ENCODE data around the gene GOLGA7B.
"Not testable (repeated sequence)": the region's sequence is repeated elsewhere in the genome, so short reads cannot be mapped to it uniquely, and the experiment has no call there.

The GOLGA7B gene

GRCh38 chr10:97836446-97836845 is 13.2 kb upstream of the GOLGA7B start:
- no peak for DNase-seq

GRCh38 chr10:97838091-97838490 is 11.6 kb upstream of the GOLGA7B start:
- DNase-seq, result no peak

DNA sequence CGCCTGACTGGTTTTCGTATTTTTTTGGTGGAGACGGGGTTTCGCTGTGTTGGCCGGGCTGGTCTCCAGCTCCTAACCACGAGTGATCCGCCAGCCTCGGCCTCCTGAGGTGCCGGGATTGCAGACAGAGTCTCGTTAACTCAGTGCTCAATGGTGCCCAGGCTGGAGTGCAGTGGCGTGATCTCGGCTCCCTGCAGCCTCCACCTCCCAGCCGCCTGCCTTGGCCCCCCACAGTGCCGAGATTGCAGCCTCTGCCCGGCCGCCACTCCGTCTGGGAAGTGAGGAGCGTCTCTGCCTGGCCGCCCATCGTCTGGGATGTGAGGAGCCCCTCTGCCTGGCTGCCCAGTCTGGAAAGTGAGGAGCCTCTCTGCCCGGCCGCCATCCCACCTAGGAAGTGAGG is 8.5 kb upstream of the GOLGA7B start:
- DNase-seq, result not testable (repeated sequence)

DNA sequence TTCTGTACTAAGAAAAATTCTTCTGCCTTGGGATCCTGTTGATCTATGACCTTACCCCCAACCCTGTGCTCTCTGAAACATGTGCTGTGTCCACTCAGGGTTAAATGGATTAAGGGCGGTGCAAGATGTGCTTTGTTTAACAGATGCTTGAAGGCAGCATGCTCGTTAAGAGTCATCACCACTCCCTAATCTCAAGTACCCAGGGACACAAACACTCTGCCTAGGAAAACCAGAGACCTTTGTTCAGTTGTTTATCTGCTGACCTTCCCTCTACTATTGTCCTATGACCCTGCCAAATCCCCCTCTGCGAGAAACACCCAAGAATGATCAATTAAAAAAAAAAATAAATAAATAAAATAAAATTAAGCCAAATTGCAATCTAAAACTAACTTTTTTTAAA is 7.5 kb upstream of the GOLGA7B start:
- not testable (repeated sequence) for DNase-seq

DNA sequence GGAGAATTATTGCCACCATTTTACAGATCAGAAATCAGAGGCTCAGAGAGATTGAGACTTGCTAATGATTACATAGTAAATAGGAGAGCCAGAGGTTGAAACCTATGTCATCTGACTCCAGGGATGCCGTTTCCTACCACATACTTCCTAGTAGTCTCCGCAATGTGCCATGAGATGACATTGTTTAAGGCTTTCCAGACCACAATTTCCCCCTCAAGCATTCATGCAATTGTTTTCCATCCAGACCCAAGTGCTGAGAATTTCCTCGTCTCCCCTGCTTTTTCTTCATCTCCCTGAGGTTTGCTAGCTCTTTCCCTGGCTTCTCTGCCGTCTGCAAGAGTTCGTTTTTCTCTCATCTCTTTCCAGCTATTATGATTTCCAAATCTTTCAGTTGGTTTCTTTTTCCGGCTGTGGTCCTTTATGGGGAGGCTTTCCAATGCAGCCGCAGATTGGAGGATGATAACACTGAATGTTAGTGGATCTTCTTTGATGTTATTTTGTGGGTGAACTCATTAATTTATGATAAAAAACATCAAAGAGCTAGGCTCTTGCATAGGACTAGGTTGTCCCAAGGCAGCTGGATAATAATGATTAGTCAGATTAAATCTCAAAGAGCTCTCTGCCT is 6.9 kb upstream of the GOLGA7B start:
- DNase-seq, result peak; percentile 38

DNA sequence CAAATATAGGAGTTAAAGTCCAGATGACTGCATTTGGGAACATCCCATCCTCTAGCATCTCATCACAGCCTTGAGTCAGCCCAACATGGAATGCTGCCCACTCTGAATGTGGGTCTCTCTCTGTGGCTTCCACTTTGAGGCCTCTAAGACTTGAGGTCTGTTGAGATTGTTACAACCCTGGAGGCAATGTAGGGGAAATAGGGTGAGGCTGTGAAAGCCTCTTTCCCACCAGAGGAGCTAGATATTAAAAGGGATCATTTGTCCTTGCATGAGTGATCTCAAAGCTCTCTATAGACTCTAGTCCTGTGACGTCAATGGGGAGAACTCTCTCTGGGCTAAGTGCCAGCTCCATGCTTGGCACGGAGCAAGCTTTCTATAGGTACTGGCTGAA is 6.4 kb upstream of the GOLGA7B start:
- DNase-seq, result no peak

DNA sequence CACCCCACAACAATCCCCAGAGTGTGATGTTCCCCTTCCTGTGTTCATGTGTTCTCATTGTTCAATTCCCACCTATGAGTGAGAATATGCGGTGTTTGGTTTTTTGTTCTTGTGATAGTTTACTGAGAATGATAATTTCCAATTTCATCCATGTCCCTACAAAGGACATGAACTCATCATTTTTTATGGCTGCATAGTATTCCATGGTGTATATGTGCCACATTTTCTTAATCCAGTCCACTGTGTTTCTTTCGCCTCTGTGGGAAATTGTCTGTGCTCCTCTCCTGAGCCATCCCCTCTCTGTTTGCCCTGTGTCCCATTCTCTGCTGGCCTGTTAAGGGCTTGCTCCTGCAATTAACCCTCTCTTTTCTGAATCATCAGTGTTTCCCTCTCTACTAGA is 5.7 kb upstream of the GOLGA7B start:
- not testable (repeated sequence) for DNase-seq

DNA sequence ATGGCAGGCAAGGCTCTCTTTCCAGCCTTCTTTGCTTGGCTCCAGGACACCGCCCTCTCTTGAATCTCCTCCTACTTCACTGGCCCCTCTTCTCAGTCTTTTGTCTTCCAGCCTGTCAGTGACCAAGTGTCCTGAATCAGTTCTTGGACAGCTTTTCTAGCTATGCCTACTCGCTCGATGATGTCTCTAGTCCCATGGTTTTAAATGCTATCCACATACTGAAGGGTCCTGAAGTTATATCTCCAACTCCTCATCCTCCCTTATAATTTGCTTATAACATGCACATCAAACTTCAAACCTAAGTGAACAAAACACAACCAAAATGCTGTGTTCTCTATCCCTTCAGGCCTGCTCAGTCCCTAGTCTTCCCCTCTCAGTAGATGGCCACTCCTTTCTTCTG is 5.0 kb upstream of the GOLGA7B start:
- DNase-seq, result no peak

DNA sequence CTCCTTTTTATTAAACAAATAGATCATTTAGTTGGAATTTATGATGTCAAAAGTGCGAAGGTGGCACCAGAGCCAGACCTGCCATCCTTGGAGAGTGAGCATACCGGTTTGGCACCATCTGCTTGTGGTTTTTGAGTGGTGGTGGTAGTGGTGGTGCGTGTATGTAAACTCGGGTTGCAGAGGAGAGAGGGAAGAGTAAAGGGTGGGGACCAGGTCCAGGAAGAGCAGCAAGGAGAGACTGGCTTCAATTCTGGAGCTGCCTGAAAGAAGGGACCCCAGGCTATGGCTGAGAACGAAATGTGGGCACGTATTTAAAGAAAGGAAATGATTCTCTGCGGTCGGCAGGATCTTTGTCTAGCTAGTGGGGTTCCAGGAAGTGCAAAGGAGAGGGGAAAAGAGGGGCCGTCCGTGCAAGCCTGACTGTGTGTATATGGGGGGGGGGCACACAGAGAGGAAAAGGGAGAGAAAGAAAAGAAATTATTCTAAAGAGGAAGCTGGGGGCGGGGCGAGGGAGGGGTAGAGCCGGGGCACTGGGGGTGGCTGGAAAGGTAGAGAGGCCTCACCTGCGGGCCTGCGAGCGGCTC is 448 bp upstream of the GOLGA7B start:
- DNase-seq, result no peak

DNA sequence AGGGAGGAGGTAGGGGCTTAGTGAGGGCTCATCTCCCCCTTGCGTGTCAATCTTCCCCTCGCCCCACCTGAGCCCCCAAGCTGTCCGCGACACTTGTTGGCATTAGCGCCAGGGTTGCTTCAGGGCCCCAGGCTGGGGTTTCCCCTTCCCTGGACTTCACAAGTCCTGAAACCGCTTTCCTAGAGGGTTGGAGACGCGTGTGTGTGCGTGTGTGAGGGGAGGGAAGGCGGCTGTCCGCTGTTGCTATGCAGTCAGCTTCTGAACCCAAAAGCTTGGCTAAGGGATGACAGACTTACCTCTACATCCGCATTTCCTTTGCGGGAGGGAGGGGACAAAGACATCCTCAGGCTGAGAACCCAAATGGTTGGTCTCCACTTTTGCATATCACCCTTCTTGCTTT is 803 bp downstream of the GOLGA7B start:
- no peak for DNase-seq

GRCh38 chr10:97851341-97852001 is 1.8 kb downstream of the GOLGA7B start:
- no peak for DNase-seq

GRCh38 chr10:97852277-97852676 is 2.6 kb downstream of the GOLGA7B start:
- DNase-seq, result no peak

GRCh38 chr10:97852840-97853405 is 3.3 kb downstream of the GOLGA7B start:
- no peak for DNase-seq

- no peak for DNase-seq
These were observed 5.1 kb downstream of the GOLGA7B start for GRCh38 chr10:97854743-97855142.

DNA sequence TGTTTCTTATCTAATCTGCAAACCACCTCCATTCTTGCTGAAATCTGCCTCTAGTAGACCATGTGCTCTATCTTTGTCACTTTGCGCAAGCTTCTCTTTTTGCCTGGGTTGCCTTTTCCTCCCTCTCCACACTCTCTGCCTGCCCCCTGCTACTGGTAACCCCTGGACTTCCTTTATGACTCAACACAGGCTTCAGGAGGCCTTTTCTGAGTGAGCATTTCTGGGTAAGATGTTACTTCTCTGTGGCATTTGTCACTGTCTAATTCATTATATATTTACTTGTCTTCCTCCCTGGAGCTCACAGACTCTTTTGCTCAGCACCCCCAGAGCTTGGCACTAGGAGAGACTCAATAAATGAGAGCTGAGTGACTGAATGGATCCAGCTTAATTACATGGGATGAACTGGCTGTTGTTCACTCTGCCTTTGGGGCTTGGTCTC is 8.4 kb downstream of the GOLGA7B start:
- peak; percentile 66 for DNase-seq

DNA sequence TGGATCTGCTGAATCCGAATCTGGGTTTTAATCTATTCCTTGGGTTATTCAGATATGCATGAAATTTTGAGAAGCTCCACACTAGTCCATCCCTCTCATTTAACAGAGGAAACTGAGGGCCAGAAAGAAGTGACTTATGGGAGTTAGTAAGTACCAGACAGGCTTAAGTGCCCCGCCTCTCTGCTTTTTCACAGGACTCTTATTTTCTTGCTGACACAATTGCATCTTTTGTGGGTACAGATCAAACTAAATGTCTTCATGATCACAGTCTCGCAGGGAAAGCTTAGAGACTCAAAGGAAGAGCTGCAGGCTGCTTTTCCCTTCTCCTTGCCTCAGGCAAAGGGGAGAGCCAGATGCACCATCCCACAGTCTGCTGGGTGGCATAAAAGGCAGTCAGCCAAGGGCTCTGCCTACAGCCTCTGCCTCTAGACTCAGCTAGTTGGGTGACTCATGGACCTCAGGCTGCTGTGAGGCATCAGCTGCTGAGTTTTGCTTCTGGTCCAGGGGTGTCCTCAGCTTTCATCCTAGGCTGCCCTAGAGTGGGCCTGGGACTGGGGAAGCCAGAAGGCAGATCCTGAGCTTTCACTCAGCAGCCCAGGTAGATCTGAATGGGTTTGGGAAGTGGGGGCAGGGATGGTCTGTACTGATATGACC is 11.6 kb downstream of the GOLGA7B start:
- DNase-seq, result no peak

DNA sequence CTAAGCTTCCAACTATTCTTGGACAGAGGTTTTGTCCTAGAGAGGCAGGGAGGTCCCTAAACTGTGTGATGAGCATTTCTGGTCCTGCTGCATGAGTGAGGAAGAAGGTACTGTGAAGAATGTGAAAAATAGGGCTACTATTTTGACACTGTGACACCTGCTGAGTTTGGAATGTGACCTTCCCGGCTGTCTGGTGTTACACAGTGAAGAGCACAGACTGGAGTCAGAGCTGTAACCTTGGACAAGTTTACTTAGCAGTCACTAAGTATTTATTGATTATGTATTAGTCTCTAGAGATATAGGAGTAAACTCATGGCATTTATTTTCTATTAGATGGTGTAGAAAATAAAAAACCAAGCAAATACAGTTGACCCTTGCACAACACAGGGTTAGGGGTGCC is 12.3 kb downstream of the GOLGA7B start:
- no peak for DNase-seq

- no peak for DNase-seq
These were observed 14.2 kb downstream of the GOLGA7B start for GRCh38 chr10:97863808-97864207.

DNA sequence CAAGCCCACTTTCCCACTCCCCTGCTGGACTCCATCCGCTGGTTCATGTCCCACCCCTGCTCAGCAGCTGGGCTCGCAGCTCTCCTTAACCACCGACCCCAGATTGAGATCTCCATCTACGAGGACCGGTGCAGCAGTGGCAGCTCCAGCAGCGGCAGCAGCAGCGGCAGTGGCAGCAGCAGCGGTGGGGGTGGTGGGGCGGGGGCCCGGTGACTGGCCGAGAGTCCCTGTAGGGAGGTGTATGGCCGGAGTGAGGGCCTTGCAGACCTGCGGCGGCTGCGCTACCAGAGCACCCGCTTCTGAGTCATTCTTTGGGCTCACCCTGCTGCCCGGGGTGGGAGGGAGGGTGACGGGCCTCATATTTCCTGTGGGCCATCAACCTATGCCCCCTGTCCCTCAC is 15.8 kb downstream of the GOLGA7B start:
- no peak for DNase-seq

GRCh38 chr10:97866524-97867219 is 17.0 kb downstream of the GOLGA7B start:
- no peak for DNase-seq

GRCh38 chr10:97867220-97867800 is 17.7 kb downstream of the GOLGA7B start:
- DNase-seq, result no peak

DNA sequence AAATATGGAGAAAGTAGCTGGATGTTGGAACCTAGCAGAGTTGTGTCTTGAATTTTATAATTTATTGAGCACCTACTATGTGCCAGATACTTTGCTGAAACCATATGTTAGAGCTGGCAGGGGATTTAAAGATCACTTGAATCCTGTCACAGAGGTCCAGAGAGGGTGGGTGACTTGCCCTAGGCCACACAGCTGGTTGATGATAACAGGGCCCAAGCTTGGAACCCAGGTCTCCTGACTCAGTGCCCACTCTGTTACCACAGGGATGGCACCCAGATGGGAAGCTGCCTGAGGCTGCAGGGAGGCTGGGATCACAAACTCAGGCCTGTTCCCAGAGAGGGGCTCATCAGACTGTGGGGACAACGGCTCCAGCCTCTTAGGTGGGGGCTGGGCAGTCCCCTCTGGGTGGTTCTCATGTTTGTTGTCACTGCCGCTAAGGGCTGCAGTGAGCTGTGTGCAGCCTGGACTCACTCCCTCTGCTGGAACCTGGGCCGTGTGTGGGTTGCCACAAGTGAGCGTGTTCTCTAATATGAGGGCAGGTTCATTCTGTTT is 18.6 kb downstream of the GOLGA7B start:
- DNase-seq, result no peak

Measured in GF-D8 (cell line).